Stimulated activated CD4-positive, alpha-beta T cell treated with anti-CD3 and anti-CD28 coated beads, TNF-alpha, amount 100 ng/mL, for 1 hour (primary cell): ENCODE measurements around the gene FBN3.
A peak's percentile ranks its signal among the peaks of the same experiment; 100 is the strongest.
"Not testable (repeated sequence)": the region's sequence is repeated elsewhere in the genome, so short reads cannot be mapped to it uniquely, and the experiment has no call there.

Experiments
- DNase-seq, 3 donors: peaks; one replicate each; pipeline ENCODE4 v3.0.0-alpha.2; 2020; ENCODE audit warnings: low read depth in 3 of 3, low spot score in 1 of 3

FBN3 gene

DNA sequence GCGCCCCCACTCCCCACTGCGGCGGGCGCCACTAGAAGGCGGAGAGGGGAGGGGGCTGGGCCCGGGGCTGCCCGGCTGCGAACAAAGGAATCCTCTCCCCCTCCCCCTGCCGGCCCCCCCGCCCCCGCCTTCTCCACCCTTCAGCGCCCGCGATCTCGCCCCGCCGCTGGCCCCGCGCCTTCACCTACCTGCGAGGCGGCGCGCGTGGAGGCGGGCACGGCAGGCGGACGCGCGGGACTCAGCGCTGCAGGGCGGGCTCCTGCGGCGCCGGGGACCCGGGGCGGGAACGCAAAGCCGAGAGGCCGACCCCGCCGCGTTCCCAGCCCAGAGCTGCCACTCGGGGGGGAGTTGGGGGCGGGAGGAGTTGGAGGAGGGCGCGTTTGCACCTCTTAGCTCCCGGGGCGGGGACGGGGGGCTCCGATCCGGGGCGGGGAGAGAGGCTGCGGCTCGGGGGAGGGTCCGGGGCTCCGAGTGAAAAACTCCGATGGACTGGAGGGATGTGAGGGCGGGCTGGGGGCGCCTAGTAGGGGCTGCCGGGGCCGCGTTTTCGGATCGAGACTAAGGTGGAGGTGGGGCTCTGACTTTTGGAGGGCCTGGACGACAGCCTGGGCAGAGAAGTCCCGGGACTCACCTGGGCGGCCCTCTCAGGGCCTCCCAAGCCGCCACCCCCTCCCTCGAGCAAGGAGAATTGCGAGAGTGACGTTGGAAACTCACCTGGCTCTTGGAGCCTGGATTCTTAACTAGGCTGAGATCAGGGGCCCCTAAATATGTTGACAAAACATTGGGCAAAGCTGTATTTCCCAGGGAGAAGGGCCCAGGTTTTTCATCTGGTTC, at the start of gene FBN3:
Gene FBN3, minus strand, starts transcription at position 332 of the 834 bp plus-strand sequence. CDS start 2,112 bp downstream, outside the sequence.
- no peak for DNase-seq

GRCh38 chr19:8196271-8196927, 47.0 kb upstream of the FBN3 start:
- DNase-seq: no peak

GRCh38 chr19:8194528-8195267, 45.3 kb upstream of the FBN3 start:
- peak in 1 of 3 donors; percentile 3 for DNase-seq

- DNase-seq: no peak
These were observed 42.9 kb upstream of the FBN3 start for GRCh38 chr19:8192221-8192820.

DNA sequence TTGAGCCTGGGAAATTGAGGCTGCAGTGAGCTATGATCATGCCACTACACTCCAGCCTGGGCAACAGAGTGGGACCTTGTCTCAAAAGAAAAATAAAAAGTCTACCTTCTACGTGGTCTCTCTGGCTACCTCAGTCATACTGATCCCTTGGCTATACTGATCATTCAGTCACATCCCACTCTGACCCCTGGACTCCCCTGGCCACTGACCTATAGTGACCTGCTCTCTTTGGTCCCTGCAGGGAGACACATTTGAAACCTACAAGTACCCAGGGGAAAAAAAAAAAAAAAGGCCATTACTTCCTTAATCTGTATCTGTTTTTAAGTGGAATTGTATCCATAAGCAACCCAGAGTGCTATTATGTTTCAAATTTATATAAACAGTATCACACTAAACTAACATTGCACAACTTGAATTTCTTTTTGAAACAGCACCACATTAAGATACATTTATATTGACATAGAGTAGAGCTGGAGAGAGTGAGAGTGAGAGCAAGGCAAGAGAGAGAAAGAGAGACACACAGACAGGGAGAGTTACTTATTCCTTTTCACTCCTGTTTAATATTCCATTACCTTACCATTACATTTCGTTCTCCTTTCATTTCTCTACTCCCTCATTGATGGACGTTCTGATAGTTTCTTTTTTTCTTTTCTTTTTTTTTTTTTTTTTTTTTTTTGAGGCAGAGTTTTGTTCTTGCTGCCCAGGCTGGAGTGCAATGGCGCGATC, 36.1 kb upstream of the FBN3 start:
- DNase-seq: no peak

- DNase-seq: no peak
These were observed 34.9 kb upstream of the FBN3 start for GRCh38 chr19:8184274-8184673.

DNA sequence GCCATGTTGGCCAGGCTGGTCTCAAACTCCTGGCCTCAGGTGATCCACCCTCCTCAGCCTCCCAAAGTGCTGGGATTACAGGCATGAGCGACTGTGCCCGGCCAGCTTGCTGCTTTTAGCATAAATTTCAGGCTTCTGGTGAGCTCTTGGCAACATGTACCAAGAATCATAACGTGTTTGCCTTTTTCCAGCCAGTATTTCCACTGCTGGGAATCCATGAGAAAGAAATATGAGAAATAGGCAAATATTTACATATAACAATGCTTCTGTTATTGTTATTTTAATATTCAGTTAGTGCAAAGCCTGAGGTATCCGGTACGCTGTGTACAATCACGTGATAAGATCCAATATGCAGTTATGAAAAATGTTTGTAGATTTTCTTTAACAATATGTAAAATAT, 30.6 kb upstream of the FBN3 start:
- no peak for DNase-seq

GRCh38 chr19:8174706-8175105, 25.3 kb upstream of the FBN3 start:
- no peak for DNase-seq

GRCh38 chr19:8168537-8168936, 19.1 kb upstream of the FBN3 start:
- no peak for DNase-seq

DNA sequence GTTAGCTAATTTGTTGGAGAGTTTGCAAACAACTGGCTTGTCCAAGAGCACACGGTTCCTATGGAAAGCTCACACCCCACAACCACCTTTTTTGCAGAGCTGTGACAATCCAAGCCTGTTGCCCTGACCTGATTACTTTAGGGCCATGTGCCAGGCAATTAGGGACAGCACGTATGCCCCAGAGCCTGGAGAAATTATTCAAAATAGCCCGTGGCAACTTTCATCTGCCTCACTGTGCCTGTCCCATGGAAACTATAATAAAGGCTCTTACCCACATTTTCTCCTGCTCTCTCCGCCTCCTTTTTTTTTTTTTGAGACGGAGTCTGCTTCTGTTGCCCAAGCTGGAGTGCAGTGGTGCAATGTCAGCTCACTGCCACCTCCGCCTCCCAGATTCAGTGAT, 18.6 kb upstream of the FBN3 start:
- DNase-seq: no peak

GRCh38 chr19:8163759-8164158, 14.4 kb upstream of the FBN3 start:
- DNase-seq: no peak

- DNase-seq: no peak
These were observed 11.8 kb upstream of the FBN3 start for GRCh38 chr19:8161135-8161646.

DNA sequence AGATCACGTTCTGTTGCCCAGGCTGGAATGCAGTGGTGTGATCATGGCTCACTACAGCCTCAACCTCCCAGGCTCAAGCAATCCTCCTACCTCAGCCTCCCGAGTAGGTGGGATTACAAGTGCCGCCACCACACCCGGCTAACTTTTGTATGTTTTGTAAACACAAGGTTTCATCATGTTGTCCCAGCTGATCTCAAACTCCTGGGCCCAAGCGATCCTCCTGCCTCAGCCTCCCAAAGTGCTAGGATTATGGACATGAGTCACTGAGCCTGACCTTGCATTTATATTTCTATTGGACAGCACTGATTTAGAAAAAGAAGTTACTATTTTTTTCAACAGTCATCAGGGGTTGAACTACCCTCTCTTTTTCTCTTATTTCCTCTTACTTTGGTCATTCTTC, 9.9 kb upstream of the FBN3 start:
- not testable (repeated sequence) for DNase-seq

DNA sequence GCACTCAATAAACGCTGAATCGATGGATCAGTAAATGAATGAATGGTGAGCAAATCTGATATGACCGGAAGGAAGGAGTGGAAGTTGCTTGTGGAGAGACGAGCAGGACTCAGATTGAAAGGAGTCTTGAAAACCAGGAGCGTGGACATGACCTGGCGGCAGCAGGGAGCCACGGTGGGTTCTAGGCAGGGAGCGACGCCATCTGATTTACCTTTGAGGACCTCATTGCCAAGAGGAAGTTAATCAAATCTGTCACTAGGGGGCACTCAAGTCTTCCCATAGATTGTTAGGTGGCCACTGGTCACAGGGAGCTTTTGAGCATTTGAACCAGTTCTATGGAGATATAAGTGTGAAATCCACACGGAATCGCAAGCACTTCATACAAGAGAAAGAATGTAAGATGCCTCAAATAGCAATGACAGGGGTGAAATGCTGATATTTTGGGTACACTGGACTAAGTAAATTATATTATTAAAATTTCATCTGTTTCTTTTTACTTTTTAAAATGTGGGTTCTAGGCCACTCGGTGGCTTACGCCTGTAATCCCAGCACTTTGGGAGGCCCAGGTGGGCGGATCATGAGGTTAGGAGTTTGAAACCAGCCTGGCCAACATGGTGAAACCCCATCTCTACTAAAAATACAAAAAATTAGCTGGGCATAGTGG, 9.2 kb upstream of the FBN3 start:
- peak in 2 of 3 donors; percentile 10 to 13 for DNase-seq

- DNase-seq: no peak
These were observed 5.9 kb upstream of the FBN3 start for GRCh38 chr19:8155318-8155717.

DNA sequence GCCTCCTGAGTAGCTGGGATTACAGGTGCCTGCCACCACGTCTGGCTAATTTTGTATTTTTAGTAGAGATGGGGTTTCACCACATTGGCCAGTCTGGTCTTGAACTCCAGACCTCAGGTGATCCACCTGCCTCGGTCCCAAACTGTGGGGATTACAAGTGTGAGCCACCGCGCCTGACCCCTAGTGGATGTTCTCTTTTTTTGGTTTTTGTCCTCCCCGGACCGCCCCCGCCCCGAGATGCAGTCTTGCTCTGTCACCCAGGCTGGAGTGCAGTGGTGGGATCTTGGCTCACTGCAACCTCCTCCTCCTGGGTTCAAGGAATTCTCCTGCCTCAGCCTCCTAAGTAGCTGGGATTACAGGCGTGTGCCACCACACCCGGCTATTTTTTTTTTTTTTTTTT, 4.6 kb upstream of the FBN3 start:
- not testable (repeated sequence) for DNase-seq

DNA sequence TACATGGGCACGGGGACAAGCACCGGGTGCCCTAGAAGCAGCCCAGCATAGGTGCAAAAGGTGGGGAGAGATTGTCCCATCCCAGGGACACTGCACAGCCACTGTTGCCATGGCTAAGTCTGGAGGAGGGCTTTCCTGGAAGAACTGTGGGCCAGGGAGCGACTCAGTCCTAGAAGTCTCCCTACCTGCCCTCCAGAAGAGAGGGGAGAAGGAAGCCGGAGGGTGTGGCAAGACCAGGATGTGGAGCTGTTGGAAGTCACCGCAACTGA, 2.3 kb upstream of the FBN3 start:
- no peak for DNase-seq

- no peak for DNase-seq
These were observed 1.8 kb upstream of the FBN3 start for GRCh38 chr19:8150998-8151766.

- no peak for DNase-seq
These were observed 930 bp upstream of the FBN3 start for GRCh38 chr19:8150178-8150865.
